DMS114 treated with DMSO at 0.1 percent for 48 hours (cell line): ENCODE measurements around the gene SSTR5.
"Not testable (repeated sequence)": the region's sequence is repeated elsewhere in the genome, so short reads cannot be mapped to it uniquely, and the experiment has no call there.

Experiments used
- DNase-seq: peaks from one replicate; lab custom pipeline; 2025; ENCODE audit not compliant: unreplicated experiment; lab: John Stamatoyannopoulos, UW

SSTR5 gene

DNA sequence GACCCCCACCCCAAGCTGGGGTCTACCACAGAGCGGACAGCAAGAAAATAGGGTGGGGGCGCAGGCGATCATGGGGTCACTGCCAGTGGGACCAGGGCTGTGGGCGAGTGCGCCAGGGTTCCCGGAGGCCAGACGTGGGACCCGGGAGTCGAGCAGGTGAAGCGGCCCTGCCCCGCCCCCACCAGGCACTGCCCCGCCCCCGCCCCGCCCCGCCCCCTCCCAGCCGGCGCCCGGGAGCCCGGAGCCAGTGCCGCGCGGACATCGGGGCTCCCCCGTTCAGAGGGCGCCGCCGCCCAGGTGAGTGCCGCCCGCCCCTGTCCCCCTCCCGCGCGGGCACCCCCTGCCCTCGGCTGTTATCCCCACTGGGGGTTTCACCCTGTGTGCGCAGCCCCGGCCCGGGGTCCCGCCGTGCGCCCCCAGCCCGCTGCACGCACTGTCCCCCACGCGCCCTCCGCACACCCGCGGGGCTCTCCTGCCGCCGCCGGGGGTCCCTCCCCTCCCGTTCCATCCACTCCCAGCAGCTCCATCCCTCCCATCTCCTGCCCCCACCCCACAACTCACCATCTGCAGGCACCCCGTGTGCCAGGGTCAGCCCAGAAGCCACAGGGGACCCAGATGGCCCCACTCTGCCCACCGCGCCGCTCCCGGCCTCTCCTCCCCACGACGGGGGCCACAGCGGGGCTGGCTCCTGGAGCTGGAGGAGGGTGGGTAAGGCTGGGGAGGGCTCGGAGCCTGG is at the start of gene SSTR5:
Gene SSTR5 (plus strand): TSS at position 222 of the 736 bp plus-strand sequence. CDS start 6,122 bp downstream, outside the sequence.
- no peak for DNase-seq

DNA sequence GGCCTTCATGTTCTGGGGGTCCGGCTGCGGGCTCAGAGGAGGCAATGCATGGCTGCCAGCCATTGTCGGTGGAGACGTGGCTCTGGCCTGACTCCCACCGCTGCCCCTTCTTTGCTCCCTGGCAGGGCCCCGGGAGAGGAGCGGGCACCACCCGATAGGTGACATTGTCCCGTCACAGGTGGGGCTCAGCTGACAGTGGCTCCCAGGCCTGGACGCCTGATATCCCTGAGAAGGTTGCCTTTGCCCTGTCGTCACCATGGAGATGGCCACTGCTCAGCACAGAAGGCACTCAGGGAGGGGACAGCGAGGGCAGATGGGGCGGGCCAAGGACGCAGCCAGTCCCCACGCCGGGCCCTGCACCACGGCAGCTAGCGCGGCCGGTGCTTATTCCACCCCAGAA is 48.4 kb upstream of the SSTR5 start:
- no peak for DNase-seq

DNA sequence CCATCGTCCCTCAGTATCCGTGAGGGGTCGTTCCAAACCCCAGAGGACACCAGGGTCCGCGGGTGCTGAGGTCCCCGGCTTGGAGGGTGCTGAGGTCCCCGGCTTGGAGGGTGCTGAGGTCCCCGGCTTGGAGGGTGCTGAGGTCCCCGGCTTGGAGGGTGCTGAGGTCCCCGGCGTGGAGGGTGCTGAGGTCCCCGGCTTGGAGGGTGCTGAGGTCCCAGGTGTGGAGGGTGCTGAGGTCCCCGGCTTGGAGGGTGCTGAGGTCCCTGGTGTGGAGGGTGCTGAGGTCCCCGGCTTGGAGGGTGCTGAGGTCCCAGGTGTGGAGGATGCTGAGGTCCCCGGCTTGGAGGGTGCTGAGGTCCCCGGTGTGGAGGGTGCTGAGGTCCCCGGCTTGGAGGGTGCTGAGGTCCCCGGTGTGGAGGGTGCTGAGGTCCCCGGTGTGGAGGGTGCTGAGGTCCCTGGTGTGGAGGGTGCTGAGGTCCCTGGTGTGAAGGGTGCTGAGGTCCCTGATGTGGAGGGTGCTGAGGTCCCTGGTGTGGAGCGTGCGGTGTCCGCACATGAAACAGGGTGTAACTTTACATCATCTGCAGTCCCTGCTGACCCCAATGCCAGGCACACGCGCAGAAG is 47.3 kb upstream of the SSTR5 start:
- DNase-seq = not testable (repeated sequence)

GRCh38 chr16:1026057-1026783 is 46.3 kb upstream of the SSTR5 start:
- DNase-seq = no peak

- no peak for DNase-seq
These were observed 45.6 kb upstream of the SSTR5 start for GRCh38 chr16:1026784-1027500.

- no peak for DNase-seq
These were observed 45.1 kb upstream of the SSTR5 start for GRCh38 chr16:1027501-1027815.

DNA sequence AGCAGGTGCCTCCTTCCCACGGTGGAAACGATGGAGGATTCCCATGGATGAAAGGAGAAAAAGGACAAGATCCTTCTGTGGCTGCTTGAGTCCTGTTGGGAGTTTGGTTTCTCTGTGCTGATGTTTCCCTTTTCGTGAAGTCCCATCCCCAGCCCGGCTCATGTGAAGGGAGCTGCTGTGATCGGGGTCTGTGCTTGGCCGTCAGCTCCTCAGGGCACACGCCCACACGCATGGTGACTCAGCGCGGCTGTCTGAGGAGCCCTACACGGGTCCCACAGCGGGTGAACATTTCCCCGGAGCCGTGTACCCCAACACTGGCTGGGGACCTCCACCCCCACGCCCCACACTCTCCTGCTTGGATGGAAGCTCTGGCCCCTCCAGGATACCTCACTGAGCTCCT is 44.5 kb upstream of the SSTR5 start:
- no peak for DNase-seq

DNA sequence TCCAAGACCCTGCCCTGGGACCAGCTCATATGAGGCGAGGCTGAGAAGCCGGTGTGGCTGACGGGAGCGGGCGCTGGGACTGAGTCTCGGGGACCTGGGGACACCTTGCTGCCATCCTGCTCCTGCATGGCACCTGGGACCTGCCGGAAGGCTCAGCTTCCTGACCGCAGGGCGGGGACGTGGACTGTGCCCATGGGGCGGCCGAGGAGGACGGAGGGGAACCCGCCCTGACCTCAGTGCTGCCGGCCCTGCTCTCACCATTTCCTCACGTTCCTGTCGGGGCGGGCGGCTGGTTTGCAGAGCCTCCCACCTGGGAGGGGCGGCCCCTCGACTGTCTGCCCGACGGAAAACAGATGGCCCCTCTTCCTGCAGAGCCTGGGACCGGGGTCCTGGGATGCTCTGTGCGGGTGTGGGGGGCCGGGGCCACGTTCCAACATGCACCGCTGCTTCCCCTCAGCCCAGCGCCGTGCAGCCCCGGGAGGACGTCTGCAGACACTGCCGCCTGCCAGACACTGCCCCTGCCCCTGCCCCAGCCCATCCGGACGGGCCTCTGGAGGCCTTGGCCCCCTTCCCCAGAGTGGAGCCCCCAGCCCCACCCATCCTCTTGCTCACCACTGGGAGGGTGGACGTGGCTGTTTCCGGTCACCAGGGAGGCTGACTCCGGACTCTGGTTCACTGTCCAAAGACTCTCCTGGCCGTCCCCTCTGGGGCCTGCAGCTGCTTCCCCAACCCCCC is 43.9 kb upstream of the SSTR5 start:
- DNase-seq = no peak

DNA sequence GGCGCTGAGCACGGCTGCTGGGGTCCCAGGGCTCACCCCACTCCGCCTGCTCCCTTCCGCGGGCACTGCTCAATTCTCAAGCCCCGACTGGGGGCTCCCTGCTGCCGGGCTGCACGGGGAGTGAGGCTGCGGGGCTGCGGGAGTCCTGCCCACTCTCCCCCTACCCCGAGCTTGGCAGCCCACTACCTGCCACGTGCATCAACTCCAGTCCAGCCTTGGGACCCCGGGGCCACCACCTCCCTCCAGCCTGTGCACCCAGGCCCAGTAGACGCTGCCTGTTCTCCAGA is 43.3 kb upstream of the SSTR5 start:
- DNase-seq = no peak

GRCh38 chr16:1030473-1030901 is 42.1 kb upstream of the SSTR5 start:
- no peak for DNase-seq

DNA sequence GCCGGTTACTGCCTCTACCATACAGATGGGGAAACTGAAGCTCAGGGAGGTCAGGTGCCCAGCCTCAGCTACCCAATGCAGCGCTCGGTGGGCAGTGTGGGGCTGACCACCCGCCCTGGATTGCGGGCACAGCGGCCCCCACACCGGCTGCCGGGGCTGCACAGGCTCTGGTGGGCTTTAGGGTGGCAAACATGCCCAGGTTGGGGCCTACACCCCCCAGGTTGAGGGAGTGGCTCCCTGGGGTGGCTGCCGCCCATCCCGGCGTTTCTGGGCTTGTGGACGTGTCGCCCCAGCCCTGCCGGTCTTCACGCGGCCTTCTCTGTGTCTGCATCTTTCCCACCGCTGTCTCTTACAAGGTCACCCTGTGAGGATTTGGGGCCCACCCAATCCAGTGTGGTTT is 40.9 kb upstream of the SSTR5 start:
- no peak for DNase-seq

- DNase-seq = no peak
These were observed 39.9 kb upstream of the SSTR5 start for GRCh38 chr16:1032607-1033006.

GRCh38 chr16:1033128-1033679 is 39.3 kb upstream of the SSTR5 start:
- DNase-seq = no peak

- DNase-seq = no peak
These were observed 38.1 kb upstream of the SSTR5 start for GRCh38 chr16:1034230-1035065.

GRCh38 chr16:1035066-1035415 is 37.5 kb upstream of the SSTR5 start:
- DNase-seq = no peak

DNA sequence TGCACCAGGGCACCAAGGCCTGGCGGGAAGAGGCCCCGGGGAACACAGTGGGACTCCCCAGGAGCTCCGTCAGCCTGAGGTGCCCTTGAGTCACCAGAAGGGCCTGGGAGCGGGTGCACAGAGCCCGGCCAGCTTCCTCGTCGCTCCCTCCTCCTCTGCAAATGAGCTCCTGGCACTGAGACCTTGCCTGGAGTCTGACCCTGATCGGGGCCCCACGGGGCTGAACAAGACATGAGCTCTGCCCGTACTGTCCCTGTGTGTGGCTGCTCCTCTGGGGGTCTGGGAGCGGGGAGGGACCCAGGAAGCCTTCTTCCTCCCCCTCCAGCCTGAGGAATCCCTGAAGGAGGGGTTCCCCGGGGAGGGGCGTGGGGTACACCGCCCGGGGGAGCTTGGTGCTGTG is 36.4 kb upstream of the SSTR5 start:
- DNase-seq = no peak

DNA sequence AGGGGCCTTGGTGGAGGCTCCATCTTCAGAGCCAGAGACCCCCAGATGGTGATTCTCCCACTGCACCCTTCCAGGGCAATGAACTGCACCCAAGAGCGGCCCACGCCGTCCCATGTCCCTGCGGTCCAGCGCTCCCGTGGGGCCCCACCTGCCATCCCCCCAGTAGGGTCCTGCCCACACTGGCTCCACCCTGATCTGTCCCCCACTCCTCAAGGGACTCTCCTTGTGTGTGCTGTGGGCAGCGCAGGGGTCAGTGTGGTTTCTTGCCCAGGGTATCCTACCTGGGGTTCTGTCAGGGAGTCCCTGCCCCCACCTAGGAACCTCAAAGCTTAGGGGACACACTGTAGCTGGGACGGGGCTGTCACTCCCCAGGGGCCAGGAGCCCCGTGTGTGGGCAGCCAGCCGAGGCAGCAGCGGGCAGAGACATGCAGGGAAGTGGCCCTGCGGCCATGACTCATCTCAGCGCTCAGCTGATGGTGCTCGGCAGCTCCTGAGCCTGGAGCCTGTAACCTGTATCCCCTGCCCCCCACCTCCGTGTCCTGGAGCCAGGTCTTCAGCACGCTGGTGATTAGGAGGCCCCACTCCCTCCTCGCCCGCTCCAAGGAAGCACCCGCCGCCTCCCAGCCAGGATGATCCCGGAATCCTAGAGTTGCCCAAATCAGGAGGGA is 35.7 kb upstream of the SSTR5 start:
- DNase-seq = no peak

- no peak for DNase-seq
These were observed 34.9 kb upstream of the SSTR5 start for GRCh38 chr16:1037394-1038257.

- DNase-seq = no peak
These were observed 33.6 kb upstream of the SSTR5 start for GRCh38 chr16:1038932-1039331.
